ENCODE measurements around the gene EML4. TPM values are rescaled to one million over a fixed set of nuclear protein-coding genes. Genes with fewer than 3 reads are reported as not detected.
"Not testable (repeated sequence)": the region's sequence is repeated elsewhere in the genome, so short reads cannot be mapped to it uniquely, and the experiment has no call there.

The EML4 gene
- total RNA-seq, 3 donors from 2014 or later, result 19.4 to 68.5 (median 36.7) TPM

DNA sequence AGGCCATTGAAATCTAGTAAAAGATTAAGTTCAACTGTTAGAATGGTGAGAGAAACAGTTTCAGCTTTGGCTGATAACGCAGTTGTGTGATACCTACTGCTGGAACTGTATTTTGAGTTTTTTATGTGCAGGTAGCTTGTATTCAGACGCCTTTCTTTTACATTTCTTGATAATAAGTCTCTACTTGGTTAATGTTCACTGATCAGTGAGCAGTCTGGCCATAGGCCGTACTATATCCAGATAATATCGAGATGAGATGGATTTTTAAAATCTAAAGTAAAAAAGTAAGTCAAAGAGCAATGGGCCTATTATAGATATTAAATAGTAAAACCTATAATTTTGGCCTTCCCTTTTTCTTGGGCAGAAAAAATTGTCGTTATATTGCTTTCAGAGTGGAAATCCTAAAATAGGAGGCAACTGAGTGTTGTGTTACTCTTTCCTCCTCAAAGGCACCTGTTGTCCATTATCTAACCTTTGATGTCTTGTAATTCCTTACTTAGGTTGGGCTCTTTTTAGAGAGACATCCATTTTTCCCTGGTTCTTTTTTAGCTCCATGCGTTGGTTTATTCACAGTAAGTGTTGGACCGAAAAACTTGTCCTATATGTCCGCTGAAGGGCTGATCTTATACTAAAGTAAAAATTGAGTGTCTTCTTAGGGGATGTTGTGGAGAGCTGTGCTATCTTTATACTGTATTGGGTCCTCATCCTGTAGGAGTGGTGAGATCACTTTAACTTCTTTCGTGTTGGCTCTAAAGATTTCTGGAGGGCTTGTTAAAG is 1.7 kb downstream of the EML4 start:
- H3K4me3 ChIP-seq, result peak overlapping the region; percentile 80 to 93 (median 86)
- peak overlapping the region; percentile 92 to 94 for H3K27ac ChIP-seq
- H3K9me3 ChIP-seq, result no peaks in the 10 kb centered on the region
- H3K4me1 ChIP-seq, result peaks cover 0 to 7% of the 10 kb centered on the region in 2 donors
- no peak for DNase-seq (ENCODE audit: low spot score in 2 of 2)
- no peaks in the 10 kb centered on the region for H3K36me3 ChIP-seq
- intact Hi-C loops (cut with DNase I; ENCODE audit: low total_unique reads), result no loop called here
- H3K27me3 ChIP-seq, result no peaks in the 10 kb centered on the region
- TF ChIP-seq POLR2A (IDR thresholded peaks at IDR 0.05) (no peak), POLR2AphosphoS5 (IDR thresholded peaks at IDR 0.05) (no peak)
- TF ChIP-seq, protein P1, sequence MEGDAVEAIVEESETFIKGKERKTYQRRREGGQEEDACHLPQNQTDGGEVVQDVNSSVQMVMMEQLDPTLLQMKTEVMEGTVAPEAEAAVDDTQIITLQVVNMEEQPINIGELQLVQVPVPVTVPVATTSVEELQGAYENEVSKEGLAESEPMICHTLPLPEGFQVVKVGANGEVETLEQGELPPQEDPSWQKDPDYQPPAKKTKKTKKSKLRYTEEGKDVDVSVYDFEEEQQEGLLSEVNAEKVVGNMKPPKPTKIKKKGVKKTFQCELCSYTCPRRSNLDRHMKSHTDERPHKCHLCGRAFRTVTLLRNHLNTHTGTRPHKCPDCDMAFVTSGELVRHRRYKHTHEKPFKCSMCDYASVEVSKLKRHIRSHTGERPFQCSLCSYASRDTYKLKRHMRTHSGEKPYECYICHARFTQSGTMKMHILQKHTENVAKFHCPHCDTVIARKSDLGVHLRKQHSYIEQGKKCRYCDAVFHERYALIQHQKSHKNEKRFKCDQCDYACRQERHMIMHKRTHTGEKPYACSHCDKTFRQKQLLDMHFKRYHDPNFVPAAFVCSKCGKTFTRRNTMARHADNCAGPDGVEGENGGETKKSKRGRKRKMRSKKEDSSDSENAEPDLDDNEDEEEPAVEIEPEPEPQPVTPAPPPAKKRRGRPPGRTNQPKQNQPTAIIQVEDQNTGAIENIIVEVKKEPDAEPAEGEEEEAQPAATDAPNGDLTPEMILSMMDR (IDR thresholded peaks at IDR 0.05), result no peak

DNA sequence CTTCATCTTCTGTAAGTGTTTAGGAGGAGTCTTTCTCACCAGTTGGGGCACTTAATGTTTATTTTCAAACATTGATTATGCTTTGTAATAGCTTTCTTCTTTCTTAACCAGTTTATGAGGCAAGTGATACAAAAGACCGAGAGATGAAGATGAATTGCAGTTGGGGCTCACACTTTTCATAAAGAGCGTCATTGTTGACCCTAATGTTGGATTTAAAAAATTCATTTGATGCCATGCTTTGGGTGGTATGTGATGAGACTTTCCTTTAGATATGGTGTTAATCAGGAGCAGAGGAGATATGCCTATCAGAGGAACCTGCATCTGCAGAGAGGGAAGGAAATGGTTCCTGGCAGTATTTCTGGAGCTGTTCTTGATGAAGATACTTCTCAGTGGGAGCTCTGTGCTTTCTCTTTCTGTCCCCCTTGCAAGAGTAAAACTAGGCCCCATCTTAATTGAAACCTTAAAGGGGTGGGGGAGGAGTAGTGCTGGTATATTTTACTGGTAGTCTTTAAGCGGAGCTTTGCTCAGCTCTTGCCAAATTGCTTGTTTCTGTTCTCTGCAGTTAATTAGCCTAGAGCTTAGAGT is 2.3 kb downstream of the EML4 start:
- Histone ChIP-seq H3K4me3 (peak overlapping the region in 2 of 3 donors; percentile 8 to 39), H3K27ac (peak overlapping the region in 1 of 2 donors; percentile 41)
- intact Hi-C loops (cut with DNase I; ENCODE audit: low total_unique reads), result no loop called here

DNA sequence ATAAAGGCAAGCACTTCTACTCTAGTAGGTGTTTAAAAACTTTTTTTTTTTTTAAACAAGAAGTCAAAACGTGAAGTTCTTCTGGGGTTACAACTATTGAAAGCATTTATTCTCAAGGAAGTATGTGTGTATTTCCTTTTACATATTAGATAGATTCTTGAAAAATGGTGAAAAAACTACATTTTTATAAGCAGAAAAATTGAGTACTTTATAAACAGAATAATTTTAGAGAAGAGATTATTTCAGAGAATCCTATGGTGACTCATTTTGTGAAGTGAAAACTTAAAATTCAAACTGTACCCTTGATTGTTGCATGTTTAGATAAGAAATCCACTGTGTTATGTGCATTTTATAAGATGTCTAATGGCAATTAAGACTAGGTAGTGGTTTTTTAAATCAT is 2.9 kb downstream of the EML4 start:
- Histone ChIP-seq H3K4me3 (peak overlapping the region in 2 of 3 donors; percentile 8 to 39), H3K27ac (peak overlapping the region in 1 of 2 donors; percentile 41), H3K36me3 (no peaks in the 10 kb centered on the region), H3K9me3 (no peaks in the 10 kb centered on the region), H3K4me1 (peaks cover 0 to 7% of the 10 kb centered on the region in 2 donors), H3K27me3 (no peaks in the 10 kb centered on the region)
- DNase-seq (ENCODE audit: low spot score in 2 of 2), result no peak
- intact Hi-C loops (cut with DNase I; ENCODE audit: low total_unique reads), result no loop called here
- TF ChIP-seq POLR2A (IDR thresholded peaks at IDR 0.05), result no peak
- TF ChIP-seq, protein P1 (IDR thresholded peaks at IDR 0.05), result no peak
- no peak for TF ChIP-seq POLR2AphosphoS5 (IDR thresholded peaks at IDR 0.05)

More for the DNA sequence above, 2.3 kb downstream of the EML4 start:
- no peak for DNase-seq (ENCODE audit: low spot score in 2 of 2)
- no peak for TF ChIP-seq POLR2A (IDR thresholded peaks at IDR 0.05)
- no peak for TF ChIP-seq POLR2AphosphoS5 (IDR thresholded peaks at IDR 0.05)
- TF ChIP-seq, protein P1 (IDR thresholded peaks at IDR 0.05), result no peak
- no peaks in the 10 kb centered on the region for H3K36me3 ChIP-seq
- no peaks in the 10 kb centered on the region for H3K27me3 ChIP-seq
- H3K4me1 ChIP-seq, result peaks cover 0 to 7% of the 10 kb centered on the region in 2 donors
- H3K9me3 ChIP-seq, result no peaks in the 10 kb centered on the region

DNA sequence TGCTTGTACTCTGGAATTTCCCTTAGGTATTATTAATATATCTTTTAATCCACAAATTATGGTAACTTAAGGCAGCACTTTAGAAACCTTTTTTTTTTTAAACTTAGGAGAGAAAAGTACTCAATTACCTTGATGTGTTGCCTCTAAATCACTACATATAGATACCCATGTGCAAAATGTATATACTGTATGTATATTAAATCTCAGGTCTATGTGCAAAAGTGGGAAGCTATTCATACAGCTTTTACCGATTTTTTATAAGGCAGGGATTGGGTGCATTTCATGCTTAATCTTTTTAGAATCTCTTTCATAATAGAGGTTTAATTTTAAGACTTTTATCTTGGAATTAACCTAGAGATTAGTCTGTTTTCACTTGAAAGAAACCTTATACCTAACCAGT is 3.4 kb downstream of the EML4 start:
- no peak for DNase-seq (ENCODE audit: low spot score in 2 of 2)
- no peak overlapping the region for H3K27ac ChIP-seq
- no peaks in the 10 kb centered on the region for H3K27me3 ChIP-seq
- no peaks in the 10 kb centered on the region for H3K36me3 ChIP-seq
- TF ChIP-seq POLR2AphosphoS5 (IDR thresholded peaks at IDR 0.05) (no peak), POLR2A (IDR thresholded peaks at IDR 0.05) (no peak)
- TF ChIP-seq, protein P1 (IDR thresholded peaks at IDR 0.05), result no peak
- H3K9me3 ChIP-seq, result no peaks in the 10 kb centered on the region
- H3K4me1 ChIP-seq, result peaks cover 0 to 7% of the 10 kb centered on the region in 2 donors
- intact Hi-C loops (cut with DNase I; ENCODE audit: low total_unique reads), result no loop called here
- H3K4me3 ChIP-seq, result no peak overlapping the region

DNA sequence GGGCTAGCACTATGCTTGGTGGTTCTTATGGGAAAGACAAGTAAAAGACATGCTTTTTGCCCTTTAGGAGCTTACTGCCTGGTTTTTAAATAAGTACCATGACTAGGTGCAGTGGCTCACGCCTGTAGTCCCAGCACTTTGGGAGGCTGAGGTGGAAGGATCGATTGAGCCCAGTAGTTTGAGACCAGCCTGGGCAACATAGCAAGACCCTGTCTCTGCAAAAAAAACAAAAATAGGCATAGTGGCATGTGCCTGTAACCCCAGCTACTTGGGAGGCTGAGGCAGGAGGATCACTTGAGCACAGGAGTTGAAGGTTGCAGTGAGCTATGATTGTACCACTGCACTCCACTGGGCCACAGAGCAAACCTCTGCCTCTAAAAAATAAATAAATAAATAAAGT is 4.3 kb downstream of the EML4 start:
- H3K9me3 ChIP-seq; H3K4me1 ChIP-seq; H3K27me3 ChIP-seq; DNase-seq (ENCODE audit: low spot score in 2 of 2); H3K27ac ChIP-seq; intact Hi-C loops (cut with DNase I; ENCODE audit: low total_unique reads); H3K4me3 ChIP-seq; H3K36me3 ChIP-seq: not testable (repeated sequence)
